Natural killer cell (primary cell): ENCODE measurements around the gene TNFSF12. TPM values are rescaled to one million over a fixed set of nuclear protein-coding genes. Genes with fewer than 3 reads are reported as not detected.
A peak's percentile ranks its signal among the peaks of the same experiment; 100 is the strongest.

Source experiments
- ATAC-seq, 3 donors: fragments of 150-1000 bp in 2 of 3; fragments of 200-7000 bp in 1 of 3; cut with Tn5 transposase; 1 replicate in 1 of 3; 2 replicates in 2 of 3; pipeline ENCODE4 v1.10.0; 2021; ENCODE audit warnings: mild to moderate bottlenecking in 2 of 3, moderate library complexity in 2 of 3
- DNase-seq, 2 donors: peaks; one replicate each; pipeline versions ENCODE4 v3.0.0 to v3.0.0-alpha.2; 2013 to 2021; ENCODE audit warnings: mixed read lengths in 1 of 2
- H3K27ac ChIP-seq: one replicate; pipeline ENCODE4 v1.5.1; 2013; ENCODE audit warnings: mild to moderate bottlenecking, low read length
- H3K27me3 ChIP-seq: one replicate; pipeline ENCODE4 v1.6.1; 2013; ENCODE audit warnings: low read length; ENCODE audit not compliant: control insufficient read depth, insufficient read depth
- H3K36me3 ChIP-seq: one replicate; pipeline ENCODE4 v1.6.1; 2013; ENCODE audit warnings: low read length; ENCODE audit not compliant: control insufficient read depth, insufficient read depth
- H3K4me1 ChIP-seq: one replicate; pipeline ENCODE4 v1.6.1; 2013; ENCODE audit warnings: low read length; ENCODE audit not compliant: control insufficient read depth, insufficient read depth
- H3K4me3 ChIP-seq: one replicate; pipeline ENCODE4 v1.5.1; 2013; ENCODE audit warnings: low read length
- H3K9me3 ChIP-seq: one replicate; pipeline ENCODE4 v1.6.1; 2013; ENCODE audit warnings: low read length; ENCODE audit not compliant: control insufficient read depth, insufficient read depth
- H3K27ac Mint-ChIP-seq, 2 donors: one replicate each; pipeline ENCODE4 v1.8.0; 2022; ENCODE audit warnings: mild to moderate bottlenecking in 2 of 2, mixed read lengths in 2 of 2, moderate library complexity in 1 of 2
- H3K27me3 Mint-ChIP-seq, 2 donors: one replicate each; pipeline ENCODE4 v1.8.0; 2022; ENCODE audit warnings: low read depth in 2 of 2, mixed read lengths in 2 of 2
- H3K36me3 Mint-ChIP-seq: one replicate; pipeline ENCODE4 v1.8.0; 2022; ENCODE audit warnings: mixed read lengths
- H3K4me1 Mint-ChIP-seq, 2 donors: one replicate each; pipeline ENCODE4 v1.8.0; 2022; ENCODE audit warnings: mixed read lengths in 2 of 2
- H3K4me3 Mint-ChIP-seq: one replicate; pipeline ENCODE4 v1.8.0; 2022; ENCODE audit warnings: mild to moderate bottlenecking, moderate library complexity, mixed read lengths
- H3K9me3 Mint-ChIP-seq, 2 donors: one replicate each; pipeline ENCODE4 v1.8.0; 2022; ENCODE audit warnings: mixed read lengths in 2 of 2
- WGBS: methylation state at CpG from one replicate; pipeline ENCODE4 v1.1.7; 2013; ENCODE audit warnings: missing lambda C conversion rate; ENCODE audit not compliant: insufficient coverage; 5-methylcytosine and 5-hydroxymethylcytosine counted together
- intact Hi-C: fragments of 100-400 bp; cut with micrococcal nuclease; formaldehyde crosslinking; loops from one replicate; pipeline ENCODE4 v1.14.2; 2022
- total RNA-seq, 4 donors: library from RNA; stranded (reverse); fragments of 120-200 nt in 1 of 4; gene quantifications; one replicate each; pipeline versions ENCODE4 v1.2.3 to v1.2.4, GENCODE V29; 2013 to 2022
- TF ChIP-seq, protein P1 (sequence below): fragments of 200-600 bp; IDR thresholded peaks from one replicate; pipeline ENCODE4 v1.8.0; 2022; ENCODE audit warnings: antibody characterized with exemption

The TNFSF12 gene
- total RNA-seq, 3 donors from 2014 or later (not counting 1 experiment from before 2014, with no cell fraction given), result 49.1 to 62.6 (median 60.3) TPM

GRCh38 chr17:7587420-7588151, 38.7 kb downstream of the TNFSF12 start:
- H3K27ac ChIP-seq, result no peak overlapping the region

DNA sequence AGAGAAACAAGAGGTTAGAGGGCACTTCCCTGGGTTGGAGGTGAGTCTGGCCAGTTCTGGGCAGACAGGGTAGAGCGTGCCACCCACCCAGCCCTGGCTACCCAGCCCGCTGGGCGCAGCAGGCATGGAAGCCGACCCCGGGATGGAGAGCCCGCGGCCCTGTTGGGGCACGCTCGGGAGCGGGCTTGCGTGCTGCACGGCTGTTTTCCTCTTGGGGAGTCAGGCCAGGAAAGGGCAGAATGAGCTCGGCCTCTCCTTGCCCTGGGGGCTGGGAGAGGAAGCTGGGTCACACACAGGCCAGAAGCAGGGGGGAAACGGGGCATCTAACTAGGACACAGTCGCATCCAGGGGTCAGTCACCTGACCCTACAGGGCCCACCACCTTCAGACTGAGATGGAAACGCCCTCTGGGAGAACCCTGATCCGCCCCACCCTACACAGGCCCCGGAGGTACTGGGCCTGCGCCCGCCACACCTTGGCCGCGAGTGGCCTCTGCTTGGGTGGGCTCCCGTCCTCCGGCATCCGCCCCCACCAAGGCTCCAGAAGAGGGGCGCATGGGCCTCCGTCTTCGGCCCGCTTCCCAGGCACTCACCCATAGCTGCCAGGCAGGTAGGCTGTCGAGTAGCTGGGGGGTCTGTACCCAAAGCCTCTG, 39.8 kb downstream of the TNFSF12 start:
- H3K27me3 Mint-ChIP-seq, result no peaks in the 10 kb centered on the region
- Histone ChIP-seq H3K4me3 (no peak overlapping the region), H3K27ac (no peak overlapping the region), H3K4me1 (peaks cover 19% of the 10 kb centered on the region), H3K9me3 (no peaks in the 10 kb centered on the region), H3K27me3 (no peaks in the 10 kb centered on the region), H3K36me3 (peaks cover 34% of the 10 kb centered on the region)
- DNase-seq, result no peak
- no peak overlapping the region for H3K27ac Mint-ChIP-seq
- no peak overlapping the region for H3K4me3 Mint-ChIP-seq
- intact Hi-C loops, result loop anchor here (1.0 to 2.0 kb wide), 2 partner anchors 74 to 308 kb away; no protein-coding TSS in a partner anchor
- H3K4me1 Mint-ChIP-seq, result peaks cover 8 to 15% of the 10 kb centered on the region in 2 donors
- TF ChIP-seq, protein P1, sequence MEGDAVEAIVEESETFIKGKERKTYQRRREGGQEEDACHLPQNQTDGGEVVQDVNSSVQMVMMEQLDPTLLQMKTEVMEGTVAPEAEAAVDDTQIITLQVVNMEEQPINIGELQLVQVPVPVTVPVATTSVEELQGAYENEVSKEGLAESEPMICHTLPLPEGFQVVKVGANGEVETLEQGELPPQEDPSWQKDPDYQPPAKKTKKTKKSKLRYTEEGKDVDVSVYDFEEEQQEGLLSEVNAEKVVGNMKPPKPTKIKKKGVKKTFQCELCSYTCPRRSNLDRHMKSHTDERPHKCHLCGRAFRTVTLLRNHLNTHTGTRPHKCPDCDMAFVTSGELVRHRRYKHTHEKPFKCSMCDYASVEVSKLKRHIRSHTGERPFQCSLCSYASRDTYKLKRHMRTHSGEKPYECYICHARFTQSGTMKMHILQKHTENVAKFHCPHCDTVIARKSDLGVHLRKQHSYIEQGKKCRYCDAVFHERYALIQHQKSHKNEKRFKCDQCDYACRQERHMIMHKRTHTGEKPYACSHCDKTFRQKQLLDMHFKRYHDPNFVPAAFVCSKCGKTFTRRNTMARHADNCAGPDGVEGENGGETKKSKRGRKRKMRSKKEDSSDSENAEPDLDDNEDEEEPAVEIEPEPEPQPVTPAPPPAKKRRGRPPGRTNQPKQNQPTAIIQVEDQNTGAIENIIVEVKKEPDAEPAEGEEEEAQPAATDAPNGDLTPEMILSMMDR, result no peak
- H3K9me3 Mint-ChIP-seq, result no peaks in the 10 kb centered on the region
- ATAC-seq, result no peak
- no peaks in the 10 kb centered on the region for H3K36me3 Mint-ChIP-seq
- WGBS, result 94% methylated on average over 30 of the region's 30 CpGs

More at GRCh38 chr17:7587420-7588151, 38.7 kb downstream of the TNFSF12 start:
- TF ChIP-seq, protein P1, result no peak
- ATAC-seq (no peak), DNase-seq (no peak)
- H3K4me1 Mint-ChIP-seq, result peaks cover 12 to 21% of the 10 kb centered on the region in 2 donors
- H3K4me3 ChIP-seq, result no peak overlapping the region
- no peaks in the 10 kb centered on the region for H3K27me3 ChIP-seq
- peaks cover 23% of the 10 kb centered on the region for H3K36me3 ChIP-seq
- no peaks in the 10 kb centered on the region for H3K9me3 ChIP-seq
- H3K27me3 Mint-ChIP-seq, result no peaks in the 10 kb centered on the region
- H3K36me3 Mint-ChIP-seq, result no peaks in the 10 kb centered on the region
- H3K9me3 Mint-ChIP-seq, result no peaks in the 10 kb centered on the region
- intact Hi-C loops, result loop anchor here (2.0 kb wide), 1 partner anchor 73 kb away; no protein-coding TSS in a partner anchor
- H3K27ac Mint-ChIP-seq, result peak overlapping the region in 1 of 2 donors; percentile 29
- WGBS, result 83% methylated on average over 12 of the region's 12 CpGs
- peak overlapping the region; percentile 40 for H3K4me3 Mint-ChIP-seq
- peaks cover 28% of the 10 kb centered on the region for H3K4me1 ChIP-seq

GRCh38 chr17:7589204-7589868, 40.5 kb downstream of the TNFSF12 start:
- Histone ChIP-seq H3K27me3 (no peaks in the 10 kb centered on the region), H3K4me3 (no peak overlapping the region), H3K27ac (no peak overlapping the region), H3K9me3 (no peaks in the 10 kb centered on the region), H3K36me3 (peaks cover 40% of the 10 kb centered on the region), H3K4me1 (peaks cover 16% of the 10 kb centered on the region)
- Mint-ChIP-seq H3K4me3 (no peak overlapping the region), H3K36me3 (peaks cover 5% of the 10 kb centered on the region), H3K9me3 (no peaks in the 10 kb centered on the region), H3K4me1 (peaks cover 1 to 8% of the 10 kb centered on the region in 2 donors), H3K27me3 (no peaks in the 10 kb centered on the region), H3K27ac (no peak overlapping the region)
- intact Hi-C loops, result loop anchor here (1.0 to 2.0 kb wide), 2 partner anchors 75 to 309 kb away; no protein-coding TSS in a partner anchor
- peak; percentile 67 to 86 for DNase-seq
- 47% methylated on average over 56 of the region's 56 CpGs for WGBS
- TF ChIP-seq, protein P1, result peak; percentile 68
- ATAC-seq, result peak; percentile 83 to 96 (median 87)
